NT2/D1 (cell line): Measurements from ENCODE around the gene SLC2A2.

ENCODE experiments used
- YY1 ChIP-seq: IDR thresholded peaks from 2 replicates; pipeline ENCODE4 v1.6.1; 2011; ENCODE audit not compliant: insufficient read length, insufficient read depth
- ZNF274 ChIP-seq: IDR thresholded peaks from 2 replicates; pipeline ENCODE4 v1.6.1; 2011; ENCODE audit warnings: mild to moderate bottlenecking, low read depth, low read length

GRCh38 chr3:171054921-171055320, 28.4 kb upstream of the SLC2A2 start:
- TF ChIP-seq ZNF274 (no peak), YY1 (no peak)
